ENCODE measurements around the gene EEF1AKMT3. TPM values are rescaled to one million over a fixed set of nuclear protein-coding genes. Genes with fewer than 3 reads are reported as not detected.
"Not testable (repeated sequence)": the region's sequence is repeated elsewhere in the genome, so short reads cannot be mapped to it uniquely, and the experiment has no call there.

The EEF1AKMT3 gene
- total RNA-seq, 2 donors from 2014 or later: 7.9 to 9.3 TPM

GRCh38 chr12:57759360-57759980 is 12.9 kb upstream of the EEF1AKMT3 start:
- no peak for DNase-seq (ENCODE audit: low spot score)
- intact Hi-C loops (cut with DNase I): no loop called here

GRCh38 chr12:57760347-57760982 is 11.9 kb upstream of the EEF1AKMT3 start:
- no peak for DNase-seq (ENCODE audit: low spot score)
- intact Hi-C loops (cut with DNase I): no loop called here

DNA sequence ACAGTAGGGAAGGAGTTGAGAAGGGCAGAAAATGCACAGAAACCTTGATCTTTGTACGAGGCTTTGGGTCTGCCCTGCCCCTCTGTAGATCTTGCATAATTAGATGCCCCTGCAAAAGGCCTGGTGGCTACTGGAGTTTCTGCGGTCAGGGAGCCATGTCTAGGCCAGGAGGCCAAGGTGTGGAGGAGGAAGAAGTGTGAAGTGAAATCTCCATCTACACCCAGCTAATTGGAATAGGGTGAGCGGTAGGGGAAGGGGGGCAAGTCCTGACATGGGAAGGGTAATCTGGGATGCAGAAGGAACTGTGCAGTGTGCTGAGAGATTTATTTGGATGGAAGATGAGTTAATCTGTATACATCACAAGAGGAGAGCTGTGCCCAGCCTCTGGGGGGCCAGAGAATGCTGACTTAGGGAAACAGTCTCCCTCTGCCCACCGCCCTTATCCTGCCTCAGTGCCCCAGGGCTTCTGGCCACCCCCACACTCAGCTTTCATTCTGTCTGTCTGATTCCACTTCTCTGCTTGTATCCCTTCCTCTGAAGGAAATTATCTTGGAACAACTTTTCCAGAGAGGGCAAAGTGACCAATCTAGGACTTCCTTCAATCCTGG is 10.9 kb upstream of the EEF1AKMT3 start:
- no peak for DNase-seq (ENCODE audit: low spot score)
- intact Hi-C loops (cut with DNase I): no loop called here

DNA sequence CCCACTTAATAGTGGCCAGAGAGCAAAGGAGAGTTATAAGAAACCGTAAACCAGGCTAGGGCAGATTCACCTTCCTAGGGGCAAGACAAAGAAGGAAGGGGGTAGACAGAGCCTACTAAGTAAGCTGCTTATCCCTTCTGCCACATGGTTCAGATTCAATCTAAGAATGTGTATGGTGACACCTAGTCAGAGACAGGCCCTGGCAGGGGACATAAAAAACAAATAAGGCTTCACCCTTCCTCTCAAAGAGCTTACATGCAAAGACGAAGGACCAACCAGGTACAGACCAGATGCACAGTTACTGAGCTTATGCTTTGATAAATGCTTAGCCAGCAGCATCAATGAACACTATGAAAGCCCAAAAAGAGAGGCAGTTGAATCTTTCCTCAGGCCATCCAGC is 10.0 kb upstream of the EEF1AKMT3 start:
- intact Hi-C loops (cut with DNase I): no loop called here

GRCh38 chr12:57763881-57764661 is 8.3 kb upstream of the EEF1AKMT3 start:
- intact Hi-C loops (cut with DNase I): no loop called here
- DNase-seq (ENCODE audit: low spot score): no peak

More for the DNA sequence above, 10.0 kb upstream of the EEF1AKMT3 start:
- DNase-seq (ENCODE audit: low spot score): no peak

- no peak for DNase-seq (ENCODE audit: low spot score)
- intact Hi-C loops (cut with DNase I): no loop called here
Measured at GRCh38 chr12:57764662-57765002, 7.8 kb upstream of the EEF1AKMT3 start.

GRCh38 chr12:57765003-57765697 is 7.3 kb upstream of the EEF1AKMT3 start:
- intact Hi-C loops (cut with DNase I): no loop called here
- DNase-seq (ENCODE audit: low spot score): peak; percentile 85

GRCh38 chr12:57765698-57766463 is 6.5 kb upstream of the EEF1AKMT3 start:
- intact Hi-C loops (cut with DNase I): no loop called here
- DNase-seq (ENCODE audit: low spot score): no peak

- no peak for DNase-seq (ENCODE audit: low spot score)
- intact Hi-C loops (cut with DNase I): no loop called here
Measured at GRCh38 chr12:57766464-57767304, 5.7 kb upstream of the EEF1AKMT3 start, which contains the start of gene CYP27B1. CYP27B1 (minus strand) TSS chr12:57767078; CDS start chr12:57767041, 37 bp downstream.

DNA sequence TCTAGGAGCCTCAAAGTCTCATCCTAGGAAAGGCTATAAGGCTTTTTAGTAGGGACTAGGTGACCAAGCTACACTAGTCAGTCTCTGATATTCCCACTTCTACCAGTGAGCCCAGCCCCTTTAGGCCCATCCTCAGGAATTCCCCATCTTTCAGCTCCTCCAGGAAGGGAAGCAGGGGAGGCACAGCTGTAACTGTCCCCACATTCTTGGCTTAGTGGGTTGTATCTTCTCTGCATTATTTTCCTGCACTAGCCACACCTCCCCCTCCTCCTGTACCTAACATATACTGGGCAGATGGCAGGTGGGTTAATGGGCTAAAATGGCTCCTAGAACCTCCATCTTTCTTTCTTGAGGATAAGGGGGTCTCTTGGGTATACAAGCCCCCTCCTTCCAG is 5.1 kb upstream of the EEF1AKMT3 start:
- no peak for DNase-seq (ENCODE audit: low spot score)
- intact Hi-C loops (cut with DNase I): no loop called here

DNA sequence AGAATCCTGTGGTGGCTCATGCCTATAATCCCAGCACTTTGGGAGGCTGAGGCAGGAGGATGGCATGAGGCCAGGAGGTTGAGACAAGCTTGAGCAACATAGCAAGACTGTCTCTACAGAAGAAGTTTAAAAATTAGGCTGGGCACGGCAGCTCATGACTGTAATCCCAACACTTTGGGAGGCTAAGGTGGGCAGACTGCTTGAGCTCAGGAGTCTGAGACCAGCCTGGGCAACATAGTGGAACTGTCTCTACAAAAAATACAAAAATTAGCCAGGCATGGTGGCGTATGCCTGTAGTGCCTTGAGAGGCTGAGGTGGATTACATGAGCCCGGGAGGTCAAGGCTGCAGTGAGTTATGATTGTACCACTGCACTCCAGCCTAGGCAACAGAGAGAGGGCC is 4.5 kb upstream of the EEF1AKMT3 start:
- DNase-seq (ENCODE audit: low spot score): no peak

GRCh38 chr12:57769594-57769993 is 2.8 kb upstream of the EEF1AKMT3 start:
- no peak for DNase-seq (ENCODE audit: low spot score)
- intact Hi-C loops (cut with DNase I): no loop called here

More for the DNA sequence above, 4.5 kb upstream of the EEF1AKMT3 start:
- intact Hi-C loops (cut with DNase I): no loop called here

- intact Hi-C loops (cut with DNase I): no loop called here
- no peak for DNase-seq (ENCODE audit: low spot score)
Measured at GRCh38 chr12:57770734-57771133, 1.7 kb upstream of the EEF1AKMT3 start.

- DNase-seq (ENCODE audit: low spot score): peak; percentile 97
- intact Hi-C loops (cut with DNase I): no loop called here
Measured at GRCh38 chr12:57771236-57771872, 1.1 kb upstream of the EEF1AKMT3 start.

- peak; percentile 99 for DNase-seq (ENCODE audit: low spot score)
- intact Hi-C loops (cut with DNase I): no loop called here
Measured at GRCh38 chr12:57771873-57772428, 463 bp upstream of the EEF1AKMT3 start, which contains the start of gene METTL1. METTL1 (minus strand) TSS chr12:57772105; CDS start chr12:57772083, 22 bp downstream.

DNA sequence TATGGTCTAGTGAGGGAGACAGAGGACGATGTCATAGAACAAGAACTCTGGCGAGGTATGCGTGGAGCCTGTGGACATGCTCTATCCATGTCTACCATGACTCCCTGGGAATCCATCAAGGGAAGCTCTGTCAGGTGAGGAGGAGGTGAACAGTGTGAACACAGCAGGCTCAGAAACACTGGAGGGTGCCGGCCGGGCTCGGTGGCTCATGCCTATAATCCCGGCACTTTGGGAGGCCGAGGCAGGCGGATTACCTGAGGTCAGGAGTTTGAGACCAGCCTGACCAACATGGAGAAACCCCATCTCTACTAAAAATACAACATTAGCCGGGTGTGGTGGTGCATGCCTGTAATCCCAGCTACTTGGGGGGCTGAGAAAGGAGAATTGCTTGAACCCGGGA is 2.2 kb downstream of the EEF1AKMT3 start:
- intact Hi-C loops (cut with DNase I); DNase-seq (ENCODE audit: low spot score): not testable (repeated sequence)

DNA sequence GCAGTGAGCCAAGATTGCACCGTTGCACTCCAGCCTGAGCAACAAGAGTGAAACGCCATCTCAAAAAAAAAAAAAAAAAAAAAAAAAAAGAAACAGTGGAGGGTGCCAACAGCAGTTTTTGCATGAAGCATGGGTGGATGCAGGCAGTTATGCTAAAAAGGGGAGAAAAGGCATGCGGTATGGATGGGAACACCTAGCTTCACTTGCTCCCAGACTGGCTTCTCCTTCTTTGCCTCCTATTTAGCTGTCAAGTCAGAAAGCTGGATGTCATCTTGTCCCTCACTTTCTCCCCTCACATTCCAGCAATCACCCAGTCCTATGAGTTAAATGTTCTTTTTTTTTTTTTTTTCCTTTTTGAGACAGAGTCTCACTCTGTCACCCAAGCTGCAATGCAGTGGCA is 2.6 kb downstream of the EEF1AKMT3 start:
- intact Hi-C loops (cut with DNase I): no loop called here
- DNase-seq (ENCODE audit: low spot score): no peak

Measured in posterior vena cava (tissue), 2 donors.